GM06990 (cell line): Measurements from ENCODE around the gene CLN5.
"Not testable (repeated sequence)": the region's sequence is repeated elsewhere in the genome, so short reads cannot be mapped to it uniquely, and the experiment has no call there.

ENCODE experiments used
- DNase-seq: peaks from one replicate; pipeline ENCODE4 v3.0.0-alpha.2; 2011; ENCODE audit not compliant: insufficient read length; ENCODE audit errors: extremely low read depth
- H3K27me3 ChIP-seq: replicated peaks from 2 replicates; pipeline ENCODE4 v1.6.0; 2011; ENCODE audit warnings: low read length; ENCODE audit not compliant: control insufficient read depth, insufficient read depth
- H3K36me3 ChIP-seq: 2 replicates; pipeline ENCODE4 v1.5.1; 2011; ENCODE audit warnings: low read length; ENCODE audit not compliant: control insufficient read depth, insufficient read depth
- H3K4me3 ChIP-seq: replicated peaks from 2 replicates; pipeline ENCODE4 v1.5.1; 2011; ENCODE audit warnings: low read depth, mild to moderate bottlenecking, control low read depth, low read length
- TF ChIP-seq, protein P1 (sequence below): IDR thresholded peaks from 2 replicates; pipeline ENCODE4 v1.5.1; 2011; ENCODE audit warnings: low read length, control low read depth, mild to moderate bottlenecking, inconsistent platforms; ENCODE audit not compliant: insufficient read depth, poor library complexity, severe bottlenecking

Gene CLN5

DNA sequence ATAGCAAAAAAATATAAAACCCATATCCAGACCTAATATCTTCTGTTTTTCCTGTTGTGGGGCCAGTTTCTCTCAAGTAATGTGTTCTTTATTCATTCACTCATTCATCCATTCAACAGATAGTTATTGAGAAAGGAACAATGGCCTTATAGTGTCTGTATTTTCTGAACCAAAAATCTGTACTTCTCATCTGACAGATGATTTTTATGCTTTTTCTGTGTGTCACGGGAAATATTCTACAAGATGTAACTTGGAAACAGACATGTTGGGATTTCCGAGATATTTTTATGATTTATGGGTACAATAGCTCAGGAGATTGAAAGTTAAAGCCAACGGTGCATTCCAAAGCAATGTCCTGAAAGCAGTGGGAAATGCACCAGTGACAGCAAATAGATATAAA, 37.9 kb upstream of the CLN5 start:
- no peaks in the 10 kb centered on the region for H3K27me3 ChIP-seq
- DNase-seq, result no peak
- TF ChIP-seq, protein P1, sequence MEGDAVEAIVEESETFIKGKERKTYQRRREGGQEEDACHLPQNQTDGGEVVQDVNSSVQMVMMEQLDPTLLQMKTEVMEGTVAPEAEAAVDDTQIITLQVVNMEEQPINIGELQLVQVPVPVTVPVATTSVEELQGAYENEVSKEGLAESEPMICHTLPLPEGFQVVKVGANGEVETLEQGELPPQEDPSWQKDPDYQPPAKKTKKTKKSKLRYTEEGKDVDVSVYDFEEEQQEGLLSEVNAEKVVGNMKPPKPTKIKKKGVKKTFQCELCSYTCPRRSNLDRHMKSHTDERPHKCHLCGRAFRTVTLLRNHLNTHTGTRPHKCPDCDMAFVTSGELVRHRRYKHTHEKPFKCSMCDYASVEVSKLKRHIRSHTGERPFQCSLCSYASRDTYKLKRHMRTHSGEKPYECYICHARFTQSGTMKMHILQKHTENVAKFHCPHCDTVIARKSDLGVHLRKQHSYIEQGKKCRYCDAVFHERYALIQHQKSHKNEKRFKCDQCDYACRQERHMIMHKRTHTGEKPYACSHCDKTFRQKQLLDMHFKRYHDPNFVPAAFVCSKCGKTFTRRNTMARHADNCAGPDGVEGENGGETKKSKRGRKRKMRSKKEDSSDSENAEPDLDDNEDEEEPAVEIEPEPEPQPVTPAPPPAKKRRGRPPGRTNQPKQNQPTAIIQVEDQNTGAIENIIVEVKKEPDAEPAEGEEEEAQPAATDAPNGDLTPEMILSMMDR, result no peak
- no peak overlapping the region for H3K4me3 ChIP-seq
- no peaks in the 10 kb centered on the region for H3K36me3 ChIP-seq

DNA sequence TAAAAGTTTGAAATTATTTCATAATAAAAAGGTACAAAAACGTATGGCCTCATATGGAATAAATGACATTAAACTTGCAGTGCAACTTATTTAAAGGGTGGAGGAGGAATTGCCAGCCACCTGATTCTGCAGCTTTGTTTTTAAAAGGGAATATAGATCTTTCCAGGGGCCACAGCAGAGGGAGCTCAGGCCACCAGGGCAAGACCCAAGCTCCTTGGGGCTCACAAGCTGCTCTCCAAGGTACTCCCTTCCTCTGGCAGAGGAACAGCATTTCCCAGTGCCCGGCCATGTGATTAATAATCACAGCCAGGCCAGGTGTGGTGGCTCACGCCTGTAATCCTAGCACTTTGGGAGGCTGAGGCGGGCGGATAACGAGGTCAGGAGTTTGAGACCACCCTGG, 37.3 kb upstream of the CLN5 start:
- H3K27me3 ChIP-seq, result no peaks in the 10 kb centered on the region
- no peak overlapping the region for H3K4me3 ChIP-seq
- DNase-seq, result no peak
- H3K36me3 ChIP-seq, result no peaks in the 10 kb centered on the region
- TF ChIP-seq, protein P1, result no peak

DNA sequence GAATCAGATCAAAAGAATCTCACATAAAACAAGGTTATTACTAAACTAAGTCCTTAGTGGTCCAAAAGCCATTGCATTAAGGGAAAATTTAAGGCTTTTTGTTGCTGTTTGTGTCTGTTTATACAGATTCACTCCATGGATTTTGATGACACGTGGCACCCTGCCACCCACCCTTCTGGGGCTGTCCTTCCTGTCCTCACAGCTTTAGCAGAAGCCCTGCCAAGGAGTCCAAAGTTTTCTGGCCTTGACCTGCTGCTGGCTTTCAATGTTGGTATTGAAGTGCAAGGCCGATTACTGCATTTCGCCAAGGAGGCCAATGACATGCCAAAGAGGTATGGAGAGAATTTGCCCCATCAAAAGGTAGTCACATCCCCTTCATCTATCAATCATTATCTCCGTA, 36.7 kb upstream of the CLN5 start:
- Histone ChIP-seq H3K27me3 (no peaks in the 10 kb centered on the region), H3K4me3 (no peak overlapping the region), H3K36me3 (no peaks in the 10 kb centered on the region)
- DNase-seq, result no peak
- TF ChIP-seq, protein P1, result no peak

DNA sequence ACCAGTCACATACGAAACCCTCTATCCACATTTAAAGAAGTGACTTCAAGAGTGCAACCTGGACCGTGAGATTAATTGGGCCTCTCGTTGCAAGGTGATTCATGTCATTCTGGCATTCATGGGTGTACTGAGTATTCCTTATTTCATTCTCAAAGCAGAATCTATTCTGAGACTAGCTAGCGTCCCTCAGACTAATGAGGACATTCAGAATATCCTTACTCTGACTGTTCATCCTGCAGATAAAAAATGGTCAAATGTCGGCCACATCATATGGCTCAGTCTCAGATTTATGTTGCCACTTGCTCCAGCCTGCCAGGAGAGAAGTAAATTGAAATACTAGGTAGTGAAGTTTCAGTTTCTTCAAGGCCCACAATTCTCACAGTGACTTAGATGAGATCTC, 36.2 kb upstream of the CLN5 start:
- no peak for DNase-seq
- Histone ChIP-seq H3K4me3 (no peak overlapping the region), H3K27me3 (no peaks in the 10 kb centered on the region), H3K36me3 (no peaks in the 10 kb centered on the region)
- TF ChIP-seq, protein P1, result no peak

DNA sequence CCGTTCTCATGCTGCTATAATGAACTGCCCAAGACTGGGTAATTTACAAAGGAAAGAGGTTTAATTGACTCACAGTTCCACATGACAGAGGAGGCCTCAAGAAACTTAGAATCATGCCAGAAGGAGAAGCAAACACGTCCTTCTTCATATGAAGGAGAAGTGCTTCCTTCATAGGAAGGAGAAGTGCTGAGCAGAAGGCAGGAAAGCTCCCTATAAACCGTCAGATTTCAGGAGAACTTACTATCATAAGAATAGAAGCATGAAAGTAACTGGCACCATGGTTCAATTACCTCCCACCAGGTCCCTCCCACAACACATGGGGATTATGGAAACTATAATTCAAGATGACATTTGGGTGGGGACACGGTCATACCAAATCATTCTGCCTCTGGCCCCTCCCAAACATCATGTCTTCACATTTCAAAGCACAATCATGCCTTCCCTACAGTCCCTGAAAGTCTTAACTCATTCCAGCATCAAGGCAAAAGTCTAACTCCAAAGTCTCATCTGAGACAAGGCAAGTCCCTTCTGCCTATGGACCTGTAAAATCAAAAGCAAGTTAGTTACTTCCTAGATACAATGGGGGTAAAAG, 32.9 kb upstream of the CLN5 start:
- no peaks in the 10 kb centered on the region for H3K36me3 ChIP-seq
- H3K27me3 ChIP-seq, result no peaks in the 10 kb centered on the region
- no peak overlapping the region for H3K4me3 ChIP-seq
- no peak for DNase-seq
- TF ChIP-seq, protein P1, result no peak

DNA sequence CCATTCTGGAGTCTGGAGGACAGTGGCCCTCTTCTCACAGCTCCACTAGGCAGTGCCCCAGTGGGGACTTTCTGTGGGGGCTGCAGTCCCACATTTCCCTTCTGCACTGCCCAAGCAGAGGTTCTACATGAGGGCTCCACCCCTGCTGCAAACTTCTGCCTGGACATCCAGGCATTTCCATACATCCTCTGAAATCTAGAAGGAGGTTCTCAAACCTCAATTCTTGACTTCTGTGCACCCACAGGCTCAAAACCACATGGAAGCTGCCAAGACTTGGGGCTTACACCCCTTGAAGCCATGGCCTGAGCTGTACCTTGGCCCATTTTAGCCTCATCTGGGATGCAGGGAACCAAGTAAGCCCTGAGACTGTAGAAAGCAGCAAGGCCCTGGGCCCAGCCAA, 32.1 kb upstream of the CLN5 start:
- H3K4me3 ChIP-seq, H3K27me3 ChIP-seq, DNase-seq: not testable (repeated sequence)

More for the DNA sequence above, 32.1 kb upstream of the CLN5 start:
- H3K36me3 ChIP-seq, result not testable (repeated sequence)
